Fibroblast of villous mesenchyme (primary cell): ENCODE measurements around the gene CHST12. TPM values are rescaled to one million over a fixed set of nuclear protein-coding genes. Genes with fewer than 3 reads are reported as not detected.

Experiments used
- DNase-seq: peaks from one replicate; pipeline ENCODE4 v3.0.0-alpha.2; 2010; ENCODE audit warnings: low read depth
- H3K4me3 ChIP-seq: 2 replicates; pipeline ENCODE4 v1.5.1; 2011; ENCODE audit warnings: low read depth, mild to moderate bottlenecking, low read length
- CTCF ChIP-seq: IDR thresholded peaks from 2 replicates; pipeline ENCODE4 v1.5.1; 2012; ENCODE audit warnings: low read depth, mild to moderate bottlenecking, low read length; ENCODE audit not compliant: insufficient read depth
- total RNA-seq: library from RNA; depleted of rRNA; stranded (reverse); fragments of >200 nt; gene quantifications from 2 replicates; pipeline ENCODE4 v1.2.3, GENCODE V29; 2012

Gene CHST12
- total RNA-seq, 1 donor: 3.5 TPM

- H3K4me3 ChIP-seq: no peak overlapping the region
- no peak for DNase-seq
- no peak for TF ChIP-seq CTCF
These were observed 67.0 kb downstream of the CHST12 start for GRCh38 chr7:2470204-2471021.

DNA sequence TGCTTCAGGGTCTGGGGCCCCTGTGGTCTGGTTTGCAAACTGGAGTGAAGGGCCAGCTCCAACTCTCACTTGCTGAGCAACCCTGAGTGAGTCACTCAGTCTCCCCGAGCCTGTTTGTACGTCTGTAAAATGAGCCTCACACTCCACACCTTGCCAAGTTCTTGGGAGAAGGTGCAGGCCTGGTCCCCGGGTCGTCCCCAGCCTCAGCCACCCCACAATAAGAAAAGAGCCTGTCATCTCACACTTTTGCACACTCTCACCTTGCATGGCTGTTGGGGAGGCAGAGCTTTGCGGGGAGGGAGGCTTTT is 67.6 kb downstream of the CHST12 start:
- TF ChIP-seq CTCF: no peak
- no peak overlapping the region for H3K4me3 ChIP-seq
- DNase-seq: no peak

DNA sequence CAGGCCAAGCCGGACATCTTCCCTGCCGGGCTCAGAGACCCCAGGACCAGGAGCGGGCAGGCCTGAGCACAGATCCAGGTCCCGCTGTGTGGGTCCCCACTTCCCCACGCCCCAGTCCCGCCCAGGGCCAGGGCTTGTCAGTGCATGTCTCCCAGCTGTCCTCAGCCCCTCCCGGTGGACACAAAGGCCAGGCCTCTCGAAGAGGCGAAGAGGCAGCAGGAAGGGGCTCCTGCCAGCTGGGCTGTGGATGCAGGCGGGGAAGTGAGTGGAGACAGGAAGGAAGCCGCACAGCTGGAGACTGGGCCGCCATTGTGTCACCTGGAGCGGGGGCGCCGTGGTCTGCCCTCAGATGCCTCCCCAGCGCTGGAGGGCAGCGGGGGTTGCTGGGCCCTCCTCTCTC is 68.0 kb downstream of the CHST12 start:
- no peak for TF ChIP-seq CTCF
- no peak overlapping the region for H3K4me3 ChIP-seq
- DNase-seq: no peak

GRCh38 chr7:2472739-2473138 is 69.3 kb downstream of the CHST12 start:
- DNase-seq: no peak
- H3K4me3 ChIP-seq: no peak overlapping the region
- TF ChIP-seq CTCF: no peak

- DNase-seq: no peak
- no peak for TF ChIP-seq CTCF
- H3K4me3 ChIP-seq: no peak overlapping the region
These were observed 70.2 kb downstream of the CHST12 start for GRCh38 chr7:2473496-2474180.

- TF ChIP-seq CTCF: no peak
- H3K4me3 ChIP-seq: no peak overlapping the region
- DNase-seq: no peak
These were observed 70.8 kb downstream of the CHST12 start for GRCh38 chr7:2474224-2474623.
